DMS53 treated with DMSO at 0.1 percent for 48 hours (cell line): Measurements from ENCODE around the gene VIPR2.

Experiments used
- DNase-seq: peaks from one replicate; lab custom pipeline; 2025; ENCODE audit not compliant: unreplicated experiment; lab: John Stamatoyannopoulos, UW

The VIPR2 gene

GRCh38 chr7:159068893-159069448, 75.7 kb downstream of the VIPR2 start:
- DNase-seq, result no peak

GRCh38 chr7:159068488-159068811, 76.2 kb downstream of the VIPR2 start:
- DNase-seq, result no peak

GRCh38 chr7:159067576-159068487, 76.8 kb downstream of the VIPR2 start:
- DNase-seq, result no peak

- no peak for DNase-seq
Observed at GRCh38 chr7:159066816-159067575, 77.7 kb downstream of the VIPR2 start.

GRCh38 chr7:159065852-159066480, 78.7 kb downstream of the VIPR2 start:
- no peak for DNase-seq

GRCh38 chr7:159064816-159065510, 79.7 kb downstream of the VIPR2 start:
- no peak for DNase-seq

- no peak for DNase-seq
Observed at GRCh38 chr7:159064121-159064815, 80.4 kb downstream of the VIPR2 start.

GRCh38 chr7:159063046-159063840, 81.4 kb downstream of the VIPR2 start:
- DNase-seq, result no peak

- DNase-seq, result no peak
Observed at GRCh38 chr7:159062569-159062968, 82.1 kb downstream of the VIPR2 start.

GRCh38 chr7:159061674-159062212, 82.9 kb downstream of the VIPR2 start:
- DNase-seq, result no peak

- DNase-seq, result no peak
Observed at GRCh38 chr7:159061209-159061608, 83.5 kb downstream of the VIPR2 start.

GRCh38 chr7:159060440-159060839, 84.2 kb downstream of the VIPR2 start:
- no peak for DNase-seq

- DNase-seq, result no peak
Observed at GRCh38 chr7:159059629-159060028, 85.0 kb downstream of the VIPR2 start.

GRCh38 chr7:159057647-159058046, 87.0 kb downstream of the VIPR2 start:
- no peak for DNase-seq

GRCh38 chr7:159056737-159057136, 87.9 kb downstream of the VIPR2 start:
- no peak for DNase-seq

- DNase-seq, result no peak
Observed at GRCh38 chr7:159051916-159052315, 92.8 kb downstream of the VIPR2 start.

GRCh38 chr7:159050704-159051103, 94.0 kb downstream of the VIPR2 start:
- DNase-seq, result no peak

- no peak for DNase-seq
Observed at GRCh38 chr7:159049266-159050025, 95.2 kb downstream of the VIPR2 start.
